Smooth muscle cell (in vitro differentiated cells): ENCODE measurements around the gene XYLB. TPM values are rescaled to one million over a fixed set of nuclear protein-coding genes. Genes with fewer than 3 reads are reported as not detected.
"Not testable (repeated sequence)": the region's sequence is repeated elsewhere in the genome, so short reads cannot be mapped to it uniquely, and the experiment has no call there.

Experiments used
- DNase-seq: peaks from one replicate; lab custom pipeline; 2025; ENCODE audit not compliant: unreplicated experiment; lab: John Stamatoyannopoulos, UW
- H2AFZ ChIP-seq: fragments of 200-600 bp; sonication (generic); 2 replicates; pipeline ENCODE4 v1.6.0; 2016; ENCODE audit warnings: antibody characterized with exemption, low read depth, mild to moderate bottlenecking
- H3F3A ChIP-seq: fragments of 200-600 bp; sonication (generic); 2 replicates; pipeline ENCODE4 v1.6.0; 2017; ENCODE audit warnings: antibody characterized with exemption, low read depth
- H3K27ac ChIP-seq: fragments of 200-600 bp; sonication (generic); 2 replicates; pipeline ENCODE4 v1.5.1; 2016; ENCODE audit warnings: low read depth, mild to moderate bottlenecking
- H3K27me3 ChIP-seq: fragments of 200-600 bp; sonication (generic); 2 replicates; pipeline ENCODE4 v1.6.1; 2016; ENCODE audit warnings: low read depth, mild to moderate bottlenecking
- H3K36me3 ChIP-seq: fragments of 200-600 bp; sonication (generic); 2 replicates; pipeline ENCODE4 v1.5.1; 2016; ENCODE audit warnings: low read depth
- H3K4me1 ChIP-seq: fragments of 200-600 bp; sonication (generic); 2 replicates; pipeline ENCODE4 v1.5.1; 2016; ENCODE audit warnings: low read depth
- H3K4me2 ChIP-seq: fragments of 200-600 bp; sonication (generic); 2 replicates; pipeline ENCODE4 v1.6.0; 2016; ENCODE audit warnings: mild to moderate bottlenecking
- H3K4me3 ChIP-seq: fragments of 200-600 bp; sonication (generic); 2 replicates; pipeline ENCODE4 v1.5.1; 2016; ENCODE audit warnings: mild to moderate bottlenecking
- H3K79me2 ChIP-seq: fragments of 200-600 bp; sonication (generic); 2 replicates; pipeline ENCODE4 v1.6.0; 2016; ENCODE audit warnings: low read depth, mild to moderate bottlenecking
- H3K9ac ChIP-seq: fragments of 200-600 bp; sonication (generic); 2 replicates; pipeline ENCODE4 v1.6.0; 2016; ENCODE audit warnings: low read depth
- H3K9me3 ChIP-seq: fragments of 200-600 bp; sonication (generic); replicated peaks from 2 replicates; pipeline ENCODE4 v1.5.1; 2016; ENCODE audit warnings: low read depth
- H4K20me1 ChIP-seq: fragments of 200-600 bp; sonication (generic); 2 replicates; pipeline ENCODE4 v1.6.0; 2016; ENCODE audit warnings: low read depth
- CTCF ChIP-seq: fragments of 200-600 bp; sonication (generic); IDR thresholded peaks from 2 replicates; pipeline ENCODE4 v1.5.1; 2017; ENCODE audit warnings: borderline replicate concordance, mild to moderate bottlenecking, antibody characterized with exemption; ENCODE audit not compliant: insufficient read depth, poor library complexity, severe bottlenecking
- WGBS: methylation state at CpG from one replicate; pipeline ENCODE4 v1.1.7; 2016; ENCODE audit warnings: low lambda C conversion rate; 5-methylcytosine and 5-hydroxymethylcytosine counted together
- polyA plus RNA-seq: library from polyadenylated mRNA; unstranded; fragments of >200 nt; fragmentation: Nextera tagmentation; extraction: Ambion mirVana; gene quantifications from 2 replicates; pipeline ENCODE4 v1.2.1, GENCODE V29; 2016
- total RNA-seq: library from RNA; depleted of rRNA; stranded (reverse); fragments of >200 nt; gene quantifications from 2 replicates; pipeline ENCODE4 v1.2.3, GENCODE V29; 2014

The XYLB gene
- total and polyA plus RNA-seq, 2 experiments from 2014 or later, result 0.40 to 1.5 TPM

GRCh38 chr3:38316356-38317191 is 30.0 kb upstream of the XYLB start:
- no peak for TF ChIP-seq CTCF
- H3K4me3 ChIP-seq, result no peak overlapping the region
- 91% methylated on average over 22 of the region's 22 CpGs for WGBS
- no peaks in the 10 kb centered on the region for H3K9me3 ChIP-seq
- no peaks in the 10 kb centered on the region for H3K79me2 ChIP-seq
- H3K27ac ChIP-seq, result no peak overlapping the region
- H3K27me3 ChIP-seq, result no peaks in the 10 kb centered on the region
- no peaks in the 10 kb centered on the region for H3F3A ChIP-seq
- H3K4me2 ChIP-seq, result no peak overlapping the region
- H3K4me1 ChIP-seq, result peaks cover 6% of the 10 kb centered on the region
- H4K20me1 ChIP-seq, result no peaks in the 10 kb centered on the region
- no peak overlapping the region for H3K9ac ChIP-seq
- DNase-seq, result no peak
- H2AFZ ChIP-seq, result no peak overlapping the region
- H3K36me3 ChIP-seq, result no peaks in the 10 kb centered on the region

GRCh38 chr3:38317192-38317759 is 29.3 kb upstream of the XYLB start:
- peaks cover 6% of the 10 kb centered on the region for H3K4me1 ChIP-seq
- no peaks in the 10 kb centered on the region for H3K79me2 ChIP-seq
- no peak overlapping the region for H3K4me2 ChIP-seq
- H4K20me1 ChIP-seq, result no peaks in the 10 kb centered on the region
- 94% methylated on average over 7 of the region's 7 CpGs for WGBS
- H3K27me3 ChIP-seq, result no peaks in the 10 kb centered on the region
- no peak overlapping the region for H2AFZ ChIP-seq
- H3K36me3 ChIP-seq, result no peaks in the 10 kb centered on the region
- no peak for DNase-seq
- no peak for TF ChIP-seq CTCF
- no peaks in the 10 kb centered on the region for H3K9me3 ChIP-seq
- H3K9ac ChIP-seq, result no peak overlapping the region
- H3K4me3 ChIP-seq, result no peak overlapping the region
- H3K27ac ChIP-seq, result no peak overlapping the region
- no peaks in the 10 kb centered on the region for H3F3A ChIP-seq

- no peak for TF ChIP-seq CTCF
Observed at GRCh38 chr3:38318766-38319671, 27.6 kb upstream of the XYLB start.

GRCh38 chr3:38320638-38321037 is 25.9 kb upstream of the XYLB start:
- not testable (repeated sequence) for H3K9me3 ChIP-seq, H4K20me1 ChIP-seq, H3K4me1 ChIP-seq, H3K4me2 ChIP-seq, H3K36me3 ChIP-seq, H2AFZ ChIP-seq, H3F3A ChIP-seq, H3K79me2 ChIP-seq, H3K9ac ChIP-seq, DNase-seq, H3K27ac ChIP-seq, H3K27me3 ChIP-seq, H3K4me3 ChIP-seq
- WGBS, result 95% methylated on average over 4 of the region's 4 CpGs

More at GRCh38 chr3:38318766-38319671, 27.6 kb upstream of the XYLB start:
- no peaks in the 10 kb centered on the region for H3K36me3 ChIP-seq
- H3K9ac ChIP-seq, result no peak overlapping the region
- no peak overlapping the region for H3K4me2 ChIP-seq
- no peaks in the 10 kb centered on the region for H3F3A ChIP-seq
- H4K20me1 ChIP-seq, result no peaks in the 10 kb centered on the region
- H3K27me3 ChIP-seq, result no peaks in the 10 kb centered on the region
- no peak overlapping the region for H3K4me3 ChIP-seq
- no peak overlapping the region for H3K27ac ChIP-seq
- WGBS, result 94% methylated on average over 8 of the region's 8 CpGs
- no peaks in the 10 kb centered on the region for H3K9me3 ChIP-seq
- H2AFZ ChIP-seq, result no peak overlapping the region
- no peak for DNase-seq
- H3K4me1 ChIP-seq, result peaks cover 6% of the 10 kb centered on the region
- no peaks in the 10 kb centered on the region for H3K79me2 ChIP-seq
